Stimulated activated CD4-positive, alpha-beta T cell treated with anti-CD3 and anti-CD28 coated beads, Interleukin-1b, Interleukin-23, amount 100 ng/mL, for 24 hours (primary cell): ENCODE data around the gene TOGARAM2.
"Not testable (repeated sequence)": the region's sequence is repeated elsewhere in the genome, so short reads cannot be mapped to it uniquely, and the experiment has no call there.

ENCODE experiments used
- DNase-seq, 4 experiments: peaks; one replicate each; pipeline ENCODE4 v3.0.0-alpha.2; 2020; ENCODE audit warnings: low read depth in 4 of 4, low spot score in 1 of 4

Gene TOGARAM2

DNA sequence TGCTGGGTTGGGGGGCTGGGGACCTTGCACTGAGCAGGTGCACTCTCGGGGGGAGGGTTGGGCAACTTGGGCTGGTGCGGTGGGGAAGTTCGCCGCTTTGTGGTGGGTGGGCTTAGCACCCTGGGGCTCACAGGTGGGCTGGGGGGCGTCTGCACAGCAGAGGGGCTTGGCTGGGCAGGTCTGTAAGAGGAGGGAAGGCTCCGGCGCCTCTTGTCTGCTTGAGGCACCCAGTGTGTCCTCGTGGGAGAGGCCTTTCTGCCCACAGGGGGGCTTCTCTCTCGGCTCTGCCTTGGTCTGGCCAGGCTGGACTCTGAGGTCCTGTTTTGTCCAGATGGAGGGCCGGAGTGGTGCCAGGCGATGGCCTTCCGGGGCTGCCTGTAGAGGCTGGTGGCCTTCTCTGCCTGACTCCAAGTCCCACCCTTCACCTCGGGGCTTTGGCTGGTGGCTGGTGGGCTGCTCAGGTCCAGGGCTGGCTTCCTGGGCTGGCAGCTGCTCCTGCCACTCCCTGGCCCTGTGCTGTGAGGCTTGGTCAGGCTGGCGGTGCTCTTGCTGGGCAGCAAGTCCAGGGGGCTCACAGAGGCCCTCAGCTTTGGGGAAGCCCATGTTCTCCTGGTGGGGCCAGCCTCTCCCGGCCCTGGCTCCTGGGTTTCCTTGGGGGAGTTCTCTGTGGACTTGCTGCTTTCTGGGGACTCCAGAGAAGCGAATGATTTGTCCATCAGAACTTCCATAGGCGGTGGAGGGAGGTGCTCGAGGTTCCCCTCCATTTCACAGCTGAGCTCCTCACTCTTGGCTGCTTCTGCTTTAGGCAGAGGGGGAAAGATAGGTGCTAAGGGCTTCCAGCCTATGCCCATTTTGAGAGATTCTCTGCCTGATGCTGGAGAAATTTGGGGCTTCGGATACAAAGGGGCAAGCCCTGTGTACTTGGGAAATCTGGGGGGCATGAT lies 90.2 kb downstream of the TOGARAM2 start:
- no peak for DNase-seq

DNA sequence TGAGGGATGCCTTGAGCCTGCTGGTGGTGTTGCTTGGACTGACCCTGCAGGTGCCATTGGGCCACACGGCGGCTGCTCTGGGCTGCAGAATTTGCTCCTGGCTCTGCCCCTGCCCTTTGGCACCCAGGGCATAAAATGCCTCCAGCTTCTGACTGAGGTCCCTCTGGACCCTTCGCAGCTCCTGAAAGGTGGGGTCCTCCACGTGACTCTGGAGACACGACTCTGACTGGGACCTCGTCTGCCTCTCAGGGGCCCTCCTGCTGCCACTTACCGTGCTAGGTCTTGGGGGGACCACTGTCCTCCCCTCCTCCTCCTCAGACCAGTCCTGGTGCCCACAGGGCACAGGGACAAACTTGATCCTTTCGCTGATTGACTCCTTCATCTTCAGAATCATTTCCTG lies 91.2 kb downstream of the TOGARAM2 start:
- no peak for DNase-seq

DNA sequence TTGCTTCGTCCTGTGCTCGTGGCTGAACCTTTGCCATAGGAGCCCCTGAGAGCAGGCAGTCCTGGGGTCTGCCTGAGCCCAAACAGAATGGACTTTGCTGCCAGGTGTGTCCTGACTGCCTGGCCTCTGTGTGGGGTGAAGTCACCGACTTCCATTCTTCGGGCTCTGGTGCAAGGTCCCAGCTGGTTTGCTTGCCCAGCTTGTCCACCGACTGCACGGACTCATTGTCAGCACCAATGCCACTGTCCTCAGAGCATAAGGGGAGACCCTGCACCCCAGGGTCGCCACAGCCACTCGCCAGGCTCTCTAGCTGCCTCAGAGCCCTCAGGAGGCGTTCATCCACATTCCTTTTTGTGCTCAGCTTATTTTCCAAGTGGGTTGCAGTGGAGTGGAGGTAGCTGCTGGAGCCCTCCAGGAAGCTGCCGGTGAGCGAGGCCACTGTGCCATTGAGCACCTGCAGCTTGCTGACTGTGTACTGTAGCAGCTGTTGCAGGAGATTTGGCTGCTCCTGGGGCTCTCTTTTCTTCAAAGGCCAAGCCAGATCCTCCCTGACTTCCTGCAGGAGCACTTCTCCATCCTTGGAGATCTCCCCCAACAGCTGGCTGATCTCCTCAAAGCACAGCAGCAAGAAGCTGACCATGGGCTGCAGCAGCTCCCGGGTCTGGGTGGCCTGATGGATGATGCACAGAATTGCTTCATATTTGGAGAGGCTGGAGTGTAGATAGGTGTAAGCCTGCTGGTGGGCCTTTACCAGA lies 92.0 kb downstream of the TOGARAM2 start:
- DNase-seq: no peak

DNA sequence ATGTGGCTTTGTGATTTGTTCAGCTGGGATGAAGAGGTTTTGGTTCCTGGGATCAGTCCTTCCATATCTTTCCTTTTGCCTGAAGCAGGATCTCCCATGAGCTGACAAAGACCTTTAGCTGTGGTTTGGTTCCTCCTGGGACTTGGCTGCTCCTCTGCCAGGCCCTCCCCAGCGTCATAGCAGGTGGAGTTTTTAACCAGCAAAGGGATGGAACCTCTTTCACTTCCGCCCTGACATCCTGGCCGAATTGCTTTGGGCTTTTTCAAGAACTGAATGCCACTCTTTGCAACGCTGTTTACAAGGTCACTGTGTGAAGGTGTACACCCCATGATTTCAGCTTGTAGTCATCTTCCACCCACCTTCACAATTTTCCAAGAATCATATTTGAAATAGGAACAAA lies 92.8 kb downstream of the TOGARAM2 start:
- no peak for DNase-seq

DNA sequence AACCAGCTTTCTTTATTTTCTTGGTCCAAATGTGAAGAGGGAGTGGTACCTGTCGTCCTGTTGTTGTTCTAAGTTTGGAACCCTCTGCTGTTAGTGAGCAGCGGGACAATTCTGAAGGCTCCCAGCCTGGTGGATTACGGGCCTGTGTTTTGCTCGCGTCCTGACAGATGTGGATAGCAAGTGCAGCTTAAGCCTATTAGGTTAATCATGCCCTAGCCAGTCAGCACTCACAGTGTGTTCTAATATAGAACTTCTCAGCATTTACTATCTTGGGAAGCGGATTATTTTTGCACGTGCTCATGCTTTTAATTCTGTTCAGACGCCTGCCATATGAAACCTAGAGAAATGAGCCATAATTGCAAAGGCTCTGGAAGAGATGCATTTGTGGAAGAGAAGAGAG lies 93.3 kb downstream of the TOGARAM2 start, which contains the start of gene PCARE:
TSS of gene PCARE (minus strand) at position 113 of the 400 bp plus-strand sequence. CDS start 262 bp downstream, outside the sequence.
- no peak for DNase-seq

DNA sequence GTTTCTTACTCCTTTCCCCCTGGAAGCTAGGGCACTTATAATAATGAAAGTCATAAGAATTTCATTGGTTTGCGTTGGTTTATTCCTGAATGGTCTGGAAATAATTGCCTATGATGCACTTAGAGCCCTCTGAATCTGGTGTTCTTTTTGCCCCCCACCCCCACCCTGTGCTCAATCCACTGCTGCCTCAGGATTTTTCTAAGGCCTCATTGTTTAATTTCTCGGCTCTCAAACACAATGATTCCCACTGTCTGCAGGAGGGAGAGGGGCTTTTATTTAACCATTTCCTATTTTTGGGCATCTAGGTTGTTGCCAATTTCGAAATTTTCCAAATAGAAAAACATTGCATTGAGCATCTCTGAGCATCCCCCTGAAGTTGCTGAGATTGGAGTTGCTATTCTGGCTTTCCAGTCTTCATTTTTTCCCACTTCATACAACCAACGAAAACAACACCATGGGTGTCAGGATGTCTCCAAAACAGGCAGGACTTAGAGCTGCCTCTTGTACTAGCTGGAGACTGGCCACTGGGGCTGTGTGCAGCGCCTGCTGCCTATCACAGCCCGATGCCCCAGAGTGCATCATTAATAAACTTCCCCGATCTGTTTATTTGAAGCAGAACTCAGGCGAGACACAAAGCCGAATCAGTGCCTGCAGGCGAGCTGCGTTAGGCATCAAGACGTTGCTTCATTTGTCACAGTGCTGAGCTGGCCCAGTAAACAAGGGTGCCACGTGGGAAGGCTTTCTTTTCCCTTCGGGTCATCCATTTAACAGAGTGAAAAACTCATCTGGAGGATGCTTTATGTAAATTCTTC lies 95.0 kb downstream of the TOGARAM2 start:
- no peak for DNase-seq

DNA sequence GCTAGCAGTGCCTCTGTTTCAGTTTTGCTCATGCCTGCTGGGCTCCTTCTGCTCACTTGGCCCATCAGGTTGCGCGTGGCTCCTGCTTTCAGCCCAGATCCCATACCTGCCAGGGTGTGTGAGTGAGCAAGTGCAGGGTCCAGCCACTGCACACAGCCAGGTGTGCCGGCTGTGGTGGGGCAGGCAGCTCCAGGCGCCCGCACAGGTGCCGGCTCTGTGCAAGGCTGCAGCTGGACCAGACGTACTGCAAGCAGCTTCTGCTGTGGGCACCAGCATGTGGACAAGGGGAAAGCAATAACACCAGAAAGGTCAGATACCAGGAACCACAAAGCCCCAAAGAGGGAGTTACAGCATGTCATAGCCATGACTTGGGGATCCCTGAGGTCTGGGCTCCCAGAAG lies 98.8 kb downstream of the TOGARAM2 start:
- DNase-seq: no peak

DNA sequence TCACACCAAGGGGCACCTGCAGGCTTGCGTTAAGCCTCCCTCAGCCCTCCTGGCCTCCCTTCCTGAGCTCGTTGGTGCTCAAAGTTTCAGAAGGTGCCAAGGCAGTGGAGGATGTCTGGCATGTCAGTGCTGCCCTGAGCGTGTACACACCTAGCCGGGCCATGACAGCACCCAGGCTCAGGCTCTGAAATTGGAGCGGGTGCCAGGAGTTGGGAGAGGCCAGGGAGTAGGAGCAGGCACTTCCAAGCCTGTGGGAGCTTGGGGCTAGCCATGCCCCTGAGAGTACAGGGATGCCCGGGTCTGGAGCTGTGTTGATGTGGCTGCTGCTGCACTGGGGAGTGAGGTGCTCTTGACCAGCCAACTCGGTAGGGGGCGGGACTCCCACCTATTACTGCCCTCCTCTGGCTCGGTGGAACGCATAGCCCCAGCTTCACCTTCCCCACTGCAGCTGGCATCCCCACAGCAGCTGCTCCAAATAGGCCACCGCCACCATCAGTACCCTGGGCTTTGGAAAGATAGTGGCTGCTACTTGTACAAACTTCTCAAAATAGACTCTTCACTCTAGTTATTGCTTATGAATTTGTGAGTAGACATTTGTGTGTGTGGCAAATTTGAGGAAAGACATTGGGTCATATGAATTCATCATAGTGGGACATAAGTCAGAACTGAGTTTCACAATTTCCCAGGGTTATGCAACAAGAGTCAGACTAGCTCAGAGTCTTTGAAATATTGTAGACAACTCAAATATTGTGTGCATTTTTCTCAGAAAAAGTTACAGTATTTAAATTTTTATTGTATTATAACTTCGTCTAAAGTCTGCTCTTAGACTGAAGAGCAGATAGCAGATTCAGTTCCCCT lies 100.0 kb downstream of the TOGARAM2 start:
- no peak for DNase-seq

DNA sequence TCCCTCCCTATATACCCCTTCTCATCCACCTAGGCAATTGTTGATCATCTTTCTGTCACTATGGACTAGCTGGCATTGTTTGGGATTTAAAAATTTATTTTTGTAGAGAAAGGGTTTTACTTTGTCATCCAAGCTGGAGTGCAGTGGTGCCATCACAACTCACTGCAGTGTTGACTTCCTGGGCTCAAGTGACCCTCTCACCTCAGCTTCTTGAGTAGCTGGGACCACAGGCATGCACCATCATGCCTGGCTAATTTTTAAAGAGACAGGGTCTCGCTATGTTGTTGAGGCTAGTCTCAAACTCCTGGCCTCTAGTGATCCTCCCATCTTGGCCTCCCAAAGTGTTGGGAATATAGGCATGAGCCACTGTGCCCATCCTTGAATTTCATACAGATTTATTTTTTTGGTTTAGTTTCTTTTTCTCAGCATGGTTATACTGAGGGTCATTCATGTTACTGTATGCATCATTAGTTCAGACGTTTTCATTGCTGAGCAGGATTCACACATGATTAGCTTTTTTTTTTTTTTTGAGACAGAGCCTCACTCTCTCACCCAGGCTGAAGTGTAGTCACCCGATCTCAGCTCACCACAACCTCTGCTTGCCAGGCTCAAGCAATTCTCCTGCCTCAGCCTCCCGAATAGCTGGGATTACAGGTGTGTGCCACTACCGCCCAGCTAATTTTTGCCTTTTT lies 101.9 kb downstream of the TOGARAM2 start:
- no peak for DNase-seq

DNA sequence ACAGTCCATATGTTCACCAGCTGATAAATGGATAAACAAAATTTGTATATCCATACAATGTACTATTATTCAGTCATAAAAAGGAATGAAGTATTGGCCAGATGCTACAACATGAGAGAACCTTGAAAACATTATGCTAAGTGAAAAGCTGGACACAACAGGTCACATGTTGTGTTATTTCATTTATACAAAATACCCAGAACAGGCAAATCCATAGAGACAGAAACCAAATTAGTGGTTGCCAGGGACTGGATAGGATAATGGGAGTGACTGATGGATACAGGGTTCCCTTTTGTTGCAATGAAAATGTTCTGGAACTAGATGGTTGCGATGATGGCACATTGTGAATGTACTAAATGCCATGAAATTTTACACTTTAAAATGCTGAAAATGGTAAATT lies 103.5 kb downstream of the TOGARAM2 start:
- no peak for DNase-seq

DNA sequence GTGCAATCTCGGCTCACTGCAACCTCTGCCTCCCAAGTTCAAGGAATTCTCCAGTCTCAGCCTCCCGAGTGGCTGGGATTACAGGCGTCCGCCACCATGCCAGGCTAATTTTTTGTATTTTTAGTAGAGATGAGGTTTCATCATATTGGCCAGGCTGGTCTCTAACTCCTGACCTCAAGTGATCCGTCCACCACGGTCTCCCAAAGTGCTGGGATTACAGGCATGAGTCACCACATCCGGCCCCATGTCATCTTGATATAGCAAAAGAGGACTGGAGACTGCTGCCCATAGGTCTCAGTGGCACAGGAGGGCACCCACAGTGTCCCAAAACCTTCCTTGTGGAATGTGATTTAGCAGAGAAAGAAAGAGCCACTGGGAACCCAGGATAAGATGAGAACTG lies 109.2 kb downstream of the TOGARAM2 start:
- DNase-seq: not testable (repeated sequence)

DNA sequence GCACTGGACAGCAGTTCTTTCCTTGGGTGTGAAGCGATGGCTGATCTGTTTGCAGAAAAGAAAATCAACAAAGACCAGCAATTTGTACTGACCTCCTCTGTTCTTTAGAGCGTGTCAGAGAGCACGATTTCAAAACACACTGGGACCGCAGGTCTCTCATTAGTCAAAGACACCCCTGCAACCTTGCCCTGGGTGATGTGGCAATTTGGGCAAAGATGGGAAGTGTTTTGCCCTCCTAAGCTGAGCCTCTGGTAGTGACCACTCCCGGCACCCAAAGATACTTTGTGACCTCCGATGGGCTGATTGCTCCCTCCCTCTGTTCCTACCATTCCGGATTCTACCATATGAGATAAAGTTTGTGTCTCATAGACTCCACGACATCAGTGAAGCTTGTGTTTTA lies 115.9 kb downstream of the TOGARAM2 start:
- DNase-seq: no peak

DNA sequence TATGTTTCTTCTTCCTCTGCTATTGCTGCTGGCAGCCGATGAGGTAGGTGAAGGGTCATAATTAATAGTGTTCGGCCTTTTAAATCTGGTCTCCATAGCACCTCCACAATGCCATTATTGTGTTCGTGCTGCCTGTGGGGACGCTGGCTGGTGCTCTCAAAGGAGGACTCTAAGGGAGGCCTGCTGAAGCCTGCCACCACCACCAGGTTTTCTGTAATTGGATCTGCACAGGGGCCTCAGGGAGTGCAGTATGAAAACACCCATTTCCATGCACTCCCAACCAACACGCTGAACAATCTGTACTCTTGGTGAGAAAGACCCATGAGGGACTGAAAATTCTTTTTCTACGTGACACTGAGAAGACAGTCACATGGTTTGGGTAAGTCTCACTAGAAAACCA lies 116.5 kb downstream of the TOGARAM2 start:
- no peak for DNase-seq

DNA sequence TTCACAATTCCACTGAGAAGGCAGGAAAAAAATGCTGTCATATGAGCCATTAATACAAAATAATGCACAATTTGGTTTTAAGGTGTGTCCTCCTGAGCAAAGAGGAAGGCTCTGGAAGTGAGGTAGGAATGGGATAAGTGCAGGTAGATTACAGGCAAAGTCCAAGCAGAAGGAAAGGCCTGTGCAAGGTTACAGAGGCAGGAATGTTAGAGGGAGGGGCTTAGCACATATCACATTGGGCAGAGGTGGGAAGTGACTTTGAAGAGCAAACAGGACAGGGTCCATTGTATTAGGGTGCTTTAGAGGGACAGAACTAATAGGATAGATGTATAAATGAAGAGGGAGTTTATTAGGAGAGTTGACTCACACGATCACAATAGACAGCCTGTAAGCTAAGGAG lies 119.5 kb downstream of the TOGARAM2 start:
- no peak for DNase-seq
